GM19438 (cell line): ENCODE data around the gene CDH23.

Experiments used
- ATAC-seq: cut with Tn5 transposase; IDR thresholded peaks from one replicate; pipeline ENCODE4 v1.9.1; 2021; ENCODE audit warnings: low read depth; ENCODE audit not compliant: unreplicated experiment

The CDH23 gene

DNA sequence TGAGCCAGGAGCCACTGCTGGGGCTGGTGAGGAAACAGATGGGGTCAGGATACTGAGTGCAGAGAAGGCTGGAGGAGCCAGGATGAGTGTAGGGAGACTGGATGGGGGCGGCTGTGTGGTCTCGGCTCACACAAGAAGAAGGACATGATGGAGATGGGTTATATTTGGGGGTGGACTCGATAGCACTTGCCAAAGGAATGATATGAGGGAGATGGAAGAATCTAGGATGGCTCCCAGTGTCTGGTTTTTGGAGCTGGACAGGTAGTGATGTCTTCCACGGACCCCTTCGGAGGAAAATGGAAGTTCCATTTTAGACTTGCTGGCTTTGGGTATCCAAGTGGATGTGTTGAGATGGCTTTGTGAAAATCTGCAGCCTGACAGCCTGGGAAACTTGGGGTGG lies 83.9 kb downstream of the CDH23 start:
- no peak for ATAC-seq

DNA sequence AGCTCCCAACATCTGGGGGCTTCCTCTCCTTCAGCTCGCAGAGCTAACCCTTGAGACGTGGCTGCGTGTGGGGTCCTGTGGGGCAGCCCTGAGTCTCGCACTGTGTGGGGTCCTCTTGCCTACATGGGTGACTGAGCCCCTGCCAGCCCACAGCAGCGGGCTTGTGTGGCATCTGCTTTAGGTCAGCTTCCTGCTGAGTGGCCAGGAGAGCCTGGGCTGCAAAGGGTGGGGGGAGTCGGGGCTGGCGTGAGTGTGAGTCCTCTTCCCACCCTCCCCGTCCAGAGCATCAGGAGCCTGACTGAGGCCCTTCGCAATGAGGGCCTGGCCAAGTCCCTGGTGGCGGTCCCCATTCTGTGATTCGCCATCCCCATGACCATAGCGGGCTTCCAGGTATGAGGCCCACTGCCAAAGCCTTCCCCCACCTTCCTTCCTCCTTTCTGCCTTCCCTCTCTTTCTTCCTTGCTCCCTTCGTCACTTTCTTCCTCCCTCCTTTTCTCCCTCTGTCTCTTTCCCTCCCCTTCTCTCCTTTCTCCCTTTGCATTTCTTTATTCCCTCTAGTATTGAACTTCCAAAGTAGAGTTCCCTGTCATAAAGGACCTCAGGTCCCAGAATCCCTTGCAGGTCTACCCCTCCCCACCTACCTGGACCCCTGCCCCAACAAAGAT lies 85.2 kb downstream of the CDH23 start:
- no peak for ATAC-seq

DNA sequence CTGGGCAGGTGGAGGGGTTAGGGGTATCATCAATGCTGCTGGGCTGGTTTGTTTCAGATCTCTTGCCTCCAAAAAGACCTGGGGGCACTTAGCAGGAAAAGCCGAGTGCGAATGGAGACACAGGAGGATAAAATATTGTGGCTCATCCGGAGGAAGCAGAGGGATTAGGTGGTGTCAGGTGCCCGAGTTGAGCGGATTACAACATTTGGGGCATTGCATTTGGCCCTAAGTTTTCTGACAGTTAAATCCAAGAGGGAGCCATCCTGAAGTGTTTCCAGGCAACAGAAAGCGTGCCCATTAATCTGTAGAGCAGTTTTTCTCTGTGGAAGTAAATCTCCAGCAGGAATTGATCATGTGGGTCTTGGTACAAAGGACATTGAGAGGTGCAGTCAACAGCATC lies 85.9 kb downstream of the CDH23 start:
- no peak for ATAC-seq

GRCh38 chr10:71483135-71483534 lies 86.4 kb downstream of the CDH23 start:
- no peak for ATAC-seq

DNA sequence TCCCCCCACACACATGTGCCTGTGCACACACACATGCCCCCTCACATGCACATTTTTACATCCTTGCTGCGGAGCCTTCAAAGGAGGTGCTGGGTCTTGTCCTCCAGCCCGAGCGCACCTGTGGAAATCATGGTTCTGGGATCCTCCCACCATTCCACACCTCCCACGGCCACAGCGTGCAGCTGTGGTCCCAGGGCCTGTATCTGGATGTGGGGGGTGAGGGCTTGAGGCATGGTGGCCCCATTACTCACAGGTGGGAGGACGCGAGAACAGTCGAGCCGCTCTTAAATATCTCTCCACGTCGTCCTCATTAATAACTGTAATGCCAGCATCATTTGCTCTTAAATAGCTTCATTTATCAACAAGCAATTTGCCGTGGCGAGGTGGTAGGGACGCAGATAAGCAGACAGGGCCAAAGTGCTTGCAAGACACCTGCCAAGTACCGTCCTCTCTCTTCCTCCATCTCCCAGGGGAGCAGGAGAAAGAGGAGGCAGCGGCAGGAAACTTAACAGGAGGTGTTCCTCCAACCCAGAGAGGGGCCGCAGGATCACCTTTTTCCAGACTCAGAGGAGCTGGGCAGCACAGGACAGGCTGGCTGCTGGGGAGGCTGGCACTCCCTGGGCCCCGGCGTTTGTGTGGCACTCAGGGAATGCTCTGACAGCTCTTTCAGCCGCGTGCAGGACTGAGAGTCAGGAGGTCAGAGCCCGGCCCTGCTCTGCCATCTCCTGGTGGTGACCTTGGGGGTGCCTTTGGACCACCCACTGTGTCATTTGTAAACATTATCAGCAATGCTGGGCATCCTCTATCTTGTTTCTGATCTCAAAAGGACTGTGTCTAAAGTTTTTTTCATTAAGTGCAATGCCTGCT lies 87.4 kb downstream of the CDH23 start:
- ATAC-seq = no peak

DNA sequence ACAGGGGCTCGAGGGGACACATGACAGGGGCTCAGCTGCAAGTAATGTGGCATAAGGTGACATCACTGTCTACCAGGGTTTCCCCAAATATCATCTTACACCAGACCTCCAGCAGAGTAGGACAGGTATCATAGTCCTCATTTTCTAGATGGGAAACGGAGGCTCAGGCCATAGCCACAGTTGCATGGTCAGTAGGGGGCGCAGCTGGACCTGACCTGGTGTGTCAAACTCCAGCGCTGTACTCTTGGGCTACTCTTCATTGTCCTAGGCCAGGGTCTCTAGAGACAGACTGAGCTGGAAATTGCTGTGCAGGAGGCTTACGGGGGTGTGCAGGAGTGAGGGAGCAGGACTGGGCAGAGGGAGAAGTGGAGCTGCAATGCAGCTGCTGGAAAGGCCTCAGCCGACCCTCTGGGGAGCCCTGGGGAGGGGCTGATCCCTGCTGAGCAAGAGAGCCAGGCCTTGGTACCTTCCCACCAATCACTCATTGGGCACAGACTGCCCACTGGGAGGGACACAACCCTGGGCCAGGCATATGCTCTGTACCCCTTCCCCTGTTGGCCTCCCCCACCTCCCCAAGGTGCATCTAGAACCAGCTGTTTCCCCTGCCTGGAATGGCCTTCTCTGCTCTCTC lies 89.9 kb downstream of the CDH23 start:
- no peak for ATAC-seq

- no peak for ATAC-seq
Observed at GRCh38 chr10:71487726-71488125, 91.0 kb downstream of the CDH23 start.

- no peak for ATAC-seq
Observed at GRCh38 chr10:71489077-71489476, 92.4 kb downstream of the CDH23 start.

GRCh38 chr10:71492872-71493271 lies 96.2 kb downstream of the CDH23 start:
- ATAC-seq = no peak

GRCh38 chr10:71493741-71494140 lies 97.0 kb downstream of the CDH23 start:
- no peak for ATAC-seq

DNA sequence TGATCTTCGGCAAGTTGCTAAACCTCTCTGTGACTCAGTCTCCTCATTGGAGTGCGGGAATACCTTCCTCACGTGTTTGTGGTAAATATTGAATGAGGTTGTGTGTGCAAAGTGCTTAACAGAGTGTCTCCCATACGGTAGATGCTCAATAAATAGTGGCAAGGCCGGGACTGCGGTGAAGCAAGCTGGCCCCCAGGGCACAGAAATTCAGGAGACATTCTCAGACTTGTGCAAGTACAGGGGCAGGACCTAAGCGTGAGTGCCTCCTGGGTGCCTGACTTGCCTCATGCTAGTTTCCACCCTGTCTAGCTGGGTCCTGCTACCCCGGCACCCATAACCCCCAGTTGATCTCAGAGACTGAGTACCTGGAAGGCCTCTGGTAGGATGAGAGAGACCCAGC lies 97.8 kb downstream of the CDH23 start:
- no peak for ATAC-seq

DNA sequence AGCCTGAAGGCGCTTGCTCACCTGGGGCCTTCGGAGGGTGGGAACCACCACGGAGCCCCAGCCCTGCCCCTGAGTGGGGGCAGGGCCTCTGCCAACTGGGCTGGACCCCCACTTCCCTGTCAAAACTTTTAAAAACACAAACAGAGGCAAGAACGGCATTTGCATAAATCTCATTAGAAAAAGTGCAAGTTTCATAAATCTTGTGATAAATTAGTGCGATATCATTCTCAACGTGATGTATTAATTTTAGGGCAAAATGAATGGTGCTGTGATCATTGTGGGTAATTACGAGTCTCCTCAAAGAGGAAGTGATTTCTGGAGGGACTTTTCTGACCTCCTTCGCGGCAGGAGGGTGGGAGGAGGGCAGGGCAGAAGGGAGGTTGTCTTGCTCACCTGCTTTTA lies 98.3 kb downstream of the CDH23 start:
- no peak for ATAC-seq

GRCh38 chr10:71496927-71497762 lies 100.4 kb downstream of the CDH23 start:
- ATAC-seq = no peak

DNA sequence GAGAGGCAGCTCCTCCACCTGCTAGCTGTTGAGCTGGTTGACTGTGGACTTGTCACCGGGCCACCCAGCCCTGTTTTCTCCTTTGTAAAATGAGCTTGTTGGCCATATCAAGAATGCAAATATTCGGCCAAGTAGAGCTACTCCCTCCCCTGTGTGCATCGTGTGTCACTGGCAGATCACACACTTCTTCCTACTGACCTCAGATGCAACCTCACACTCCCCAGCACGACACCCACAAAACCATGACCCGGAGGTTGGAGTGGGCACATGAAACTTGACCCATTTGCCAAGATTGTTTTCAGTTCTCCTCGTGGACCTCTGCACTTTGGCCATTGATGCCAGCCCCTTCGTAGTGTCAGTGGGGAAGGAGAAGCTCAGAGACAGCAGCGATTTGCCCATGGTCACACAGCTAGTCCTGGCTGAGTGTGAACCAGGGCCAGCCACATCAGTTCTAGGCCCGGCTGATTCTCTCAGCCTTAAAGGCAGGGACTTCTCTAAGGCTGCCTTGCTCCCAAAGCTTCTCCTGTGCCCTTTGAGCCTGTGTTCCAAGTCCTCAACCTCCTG lies 101.1 kb downstream of the CDH23 start:
- no peak for ATAC-seq

GRCh38 chr10:71501402-71501801 lies 104.7 kb downstream of the CDH23 start:
- no peak for ATAC-seq

DNA sequence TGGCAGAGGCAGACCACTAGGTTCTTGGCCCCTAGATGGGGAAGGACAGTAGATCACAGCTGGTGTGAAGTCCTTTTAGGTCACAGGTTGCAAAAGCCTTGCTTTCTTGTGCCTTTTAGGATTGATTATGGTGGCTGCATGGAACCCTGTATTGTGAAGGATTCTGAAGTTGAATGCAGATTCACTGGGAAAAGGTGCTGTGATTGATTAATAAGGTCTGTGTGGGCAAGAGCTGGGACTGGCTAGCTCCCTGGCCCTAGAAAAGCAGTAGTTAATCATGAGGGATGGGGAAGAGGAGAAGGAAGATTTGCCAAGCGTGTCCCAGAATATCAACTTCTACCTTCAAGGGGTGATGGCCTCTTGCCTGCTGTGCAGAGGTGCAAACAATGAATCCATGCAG lies 105.5 kb downstream of the CDH23 start:
- ATAC-seq = no peak

GRCh38 chr10:71502851-71503250 lies 106.1 kb downstream of the CDH23 start:
- ATAC-seq = no peak

DNA sequence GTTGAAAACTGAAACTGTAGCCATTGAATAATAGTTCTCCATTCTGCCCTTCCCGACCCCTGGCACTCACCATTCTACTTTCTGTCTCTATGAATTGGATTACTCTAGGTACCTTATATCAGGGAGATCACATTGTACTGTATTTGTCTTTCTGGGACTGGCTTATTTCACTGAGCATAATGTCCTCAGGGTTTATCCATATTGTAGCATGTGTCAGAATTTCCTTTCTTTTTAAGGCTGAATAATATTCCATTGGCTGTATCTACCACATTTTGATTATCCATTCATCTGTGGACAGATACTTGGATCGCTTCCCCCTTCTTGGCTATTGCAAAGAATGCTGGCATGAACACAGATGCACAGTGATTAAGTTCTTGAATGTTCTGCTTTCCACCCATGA lies 107.4 kb downstream of the CDH23 start:
- ATAC-seq = no peak

DNA sequence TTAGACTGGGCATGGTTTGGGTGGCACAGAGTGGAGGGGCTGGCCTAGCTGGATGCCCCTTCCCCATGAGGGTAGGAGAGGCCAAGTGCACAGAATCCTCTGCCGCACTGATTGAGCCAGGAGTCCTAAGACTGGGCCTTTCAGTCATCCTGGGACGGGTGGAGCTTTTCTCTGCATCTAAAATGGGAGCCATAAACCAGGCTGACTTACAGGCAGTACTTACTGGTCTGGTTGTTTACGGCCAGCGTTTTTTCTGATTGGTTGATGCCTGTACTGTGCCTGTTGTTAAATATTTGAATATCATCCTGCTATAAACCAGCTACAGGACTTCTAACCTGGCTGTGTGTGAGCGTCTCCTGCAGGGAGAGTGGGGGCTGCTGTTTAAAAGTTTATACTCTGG lies 107.8 kb downstream of the CDH23 start:
- no peak for ATAC-seq

DNA sequence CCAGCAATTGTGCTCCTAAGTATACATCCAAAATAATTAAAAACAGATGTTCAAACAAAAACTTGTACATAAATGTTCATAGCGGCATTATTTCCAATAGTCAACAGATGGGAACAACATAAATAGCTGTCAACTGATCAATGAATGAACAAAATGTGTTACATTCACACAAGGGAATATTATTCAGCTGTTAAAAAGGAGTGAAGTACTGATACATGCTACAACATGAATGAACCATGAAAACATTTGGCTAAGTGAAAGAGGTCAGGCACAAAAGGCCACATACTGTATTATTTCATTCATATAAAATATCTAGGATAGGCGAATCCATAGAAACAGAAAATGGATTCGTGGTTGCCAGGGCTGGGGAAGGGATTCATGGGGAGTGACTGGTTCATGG lies 109.1 kb downstream of the CDH23 start:
- ATAC-seq = no peak
